Measurements from ENCODE around the gene TKTL1. TPM values are rescaled to one million over a fixed set of nuclear protein-coding genes. Genes with fewer than 3 reads are reported as not detected.

The TKTL1 gene
- total and polyA plus RNA-seq, 2 experiments from 2014 or later: not detected

GRCh38 chrX:154373340-154374306, 78.0 kb downstream of the TKTL1 start:
- H3K27me3 ChIP-seq (ENCODE audit: insufficient read depth): no peaks in the 10 kb centered on the region
- no peaks in the 10 kb centered on the region for H4K20me1 ChIP-seq (replicated peaks; ENCODE audit: insufficient read depth)
- peaks cover 14% of the 10 kb centered on the region for H3K36me3 Mint-ChIP-seq (ENCODE audit: low read depth)
- H3F3A ChIP-seq (replicated peaks; ENCODE audit: low read depth): 0 out of 2 replicates have a peak, but pooled peaks cover 3% of the 10 kb centered on the region
- H2AFZ ChIP-seq: no peak overlapping the region
- H3K4me3 Mint-ChIP-seq: peak overlapping the region; percentile 58
- H3K4me2 ChIP-seq: peak overlapping the region; percentile 71
- H3K27ac ChIP-seq (ENCODE audit: low read depth): no peak overlapping the region
- H3K4me1 Mint-ChIP-seq: peaks cover 6% of the 10 kb centered on the region; the same call in 1 of the 3 replicates
- H3K4me3 ChIP-seq: peak overlapping the region; percentile 46
- H3K9me2 ChIP-seq (ENCODE audit: insufficient read depth): no peaks in the 10 kb centered on the region
- H3K9me3 Mint-ChIP-seq: peaks cover 5% of the 10 kb centered on the region; the same call in 2 of the 3 replicates
- no peak overlapping the region for H3K27ac Mint-ChIP-seq
- H3K79me2 ChIP-seq (replicated peaks; ENCODE audit: insufficient read depth): peaks cover 21% of the 10 kb centered on the region
- no peaks in the 10 kb centered on the region for H3K36me3 ChIP-seq (ENCODE audit: insufficient read depth)
- peak; percentile 81 for DNase-seq (ENCODE audit: low spot score)
- peak; percentile 17 for ATAC-seq
- TF ChIP-seq CTCF (conservative IDR thresholded peaks at IDR 0.05; ENCODE audit: low read depth in 2 of 2) (peak; percentile 69 to 78), ZNF331 (CRISPR knock-in tag; IDR thresholded peaks at IDR 0.05; ENCODE audit: low read depth) (no peak), EZH2 (IDR thresholded peaks at IDR 0.05; ENCODE audit: low read depth, unreplicated experiment) (no peak), NANOG (IDR thresholded peaks at IDR 0.05; ENCODE audit: borderline replicate concordance) (no peak), ZNF114 (CRISPR knock-in tag; IDR thresholded peaks at IDR 0.05) (no peak), STAT1 (IDR thresholded peaks at IDR 0.05; ENCODE audit: unreplicated experiment) (no peak), ZNF462 (CRISPR knock-in tag; IDR thresholded peaks at IDR 0.05) (no peak)
- peaks cover 4% of the 10 kb centered on the region; the same call in 1 of the 2 replicates for H3K4me1 ChIP-seq (ENCODE audit: insufficient read depth)
- H3K27me3 Mint-ChIP-seq (ENCODE audit: insufficient read depth, low read depth, poor library complexity): peaks cover 13% of the 10 kb centered on the region
